Stimulated activated CD8-positive, alpha-beta memory T cell treated with anti-CD3 and anti-CD28 coated beads, Interleukin-15, amount 100 ng/mL, for 4 hours (primary cell): ENCODE results near the gene SEC11A.
"Not testable (repeated sequence)": the region's sequence is repeated elsewhere in the genome, so short reads cannot be mapped to it uniquely, and the experiment has no call there.

Experiments used
- DNase-seq, 2 donors: peaks; one replicate each; pipeline ENCODE4 v3.0.0-alpha.2; 2020; ENCODE audit warnings: low read depth in 2 of 2

Gene SEC11A

GRCh38 chr15:84716036-84716732 lies at the start of gene SEC11A:
Gene SEC11A (minus strand): TSS chr15:84716139. CDS start chr15:84716075, 64 bp downstream.
- DNase-seq = peak; percentile 80 to 83

- no peak for DNase-seq
Observed at GRCh38 chr15:84765675-84766074, 49.7 kb upstream of the SEC11A start.

GRCh38 chr15:84764989-84765388 lies 49.0 kb upstream of the SEC11A start:
- no peak for DNase-seq

GRCh38 chr15:84764585-84764984 lies 48.6 kb upstream of the SEC11A start:
- no peak for DNase-seq

- no peak for DNase-seq
Observed at GRCh38 chr15:84762840-84763572, 47.1 kb upstream of the SEC11A start.

- DNase-seq = no peak
Observed at GRCh38 chr15:84761607-84762131, 45.7 kb upstream of the SEC11A start.

GRCh38 chr15:84760219-84760618 lies 44.3 kb upstream of the SEC11A start:
- DNase-seq = no peak

GRCh38 chr15:84759018-84759417 lies 43.1 kb upstream of the SEC11A start:
- DNase-seq = no peak

- DNase-seq = no peak
Observed at GRCh38 chr15:84755736-84756527, 40.0 kb upstream of the SEC11A start.

GRCh38 chr15:84754889-84755288 lies 39.0 kb upstream of the SEC11A start:
- not testable (repeated sequence) for DNase-seq

GRCh38 chr15:84752700-84753099 lies 36.8 kb upstream of the SEC11A start:
- no peak for DNase-seq

- DNase-seq = no peak
Observed at GRCh38 chr15:84752195-84752594, 36.3 kb upstream of the SEC11A start.

- DNase-seq = not testable (repeated sequence)
Observed at GRCh38 chr15:84751721-84752120, 35.8 kb upstream of the SEC11A start.

GRCh38 chr15:84750583-84751092 lies 34.7 kb upstream of the SEC11A start:
- no peak for DNase-seq

GRCh38 chr15:84749111-84749991 lies 33.4 kb upstream of the SEC11A start:
- DNase-seq = peak in 1 of 2 donors; percentile 22

- DNase-seq = peak; percentile 57 to 75
Observed at GRCh38 chr15:84748274-84749110, 32.6 kb upstream of the SEC11A start, which contains the start of gene ZNF592. Gene ZNF592 (plus strand): TSS chr15:84748592. CDS start chr15:84782676, 34,084 bp downstream.

- DNase-seq = peak; percentile 43 to 48
Observed at GRCh38 chr15:84747416-84748273, 31.7 kb upstream of the SEC11A start.

GRCh38 chr15:84741121-84741520 lies 25.2 kb upstream of the SEC11A start:
- no peak for DNase-seq

GRCh38 chr15:84740691-84741090 lies 24.8 kb upstream of the SEC11A start:
- no peak for DNase-seq
